Stimulated activated naive CD8-positive, alpha-beta T cell treated with anti-CD3 and anti-CD28 coated beads, Interleukin-15, Interleukin-2, amounts not matched to agents 100 U/mL and 50 U/mL, for 24 hours (primary cell): ENCODE data around the gene GIPC1.

Source experiments
- ATAC-seq: fragments of 150-1000 bp; cut with Tn5 transposase; one replicate; pipeline ENCODE4 v1.10.0; 2021
- DNase-seq: peaks from one replicate; pipeline ENCODE4 v3.0.0; 2021

The GIPC1 gene

GRCh38 chr19:14434543-14435319 lies 61.2 kb downstream of the GIPC1 start:
- peak; percentile 62 for DNase-seq
- ATAC-seq = peak; percentile 83

- DNase-seq (peak; percentile 48), ATAC-seq (peak; percentile 34)
Observed at GRCh38 chr19:14433554-14434501, 62.1 kb downstream of the GIPC1 start.

GRCh38 chr19:14432791-14433553 lies 63.0 kb downstream of the GIPC1 start, which contains the start of gene PKN1:
Gene PKN1 (plus strand): TSS chr19:14433306. CDS start chr19:14433522, 216 bp downstream.
- DNase-seq = peak; percentile 81
- ATAC-seq = peak; percentile 22

GRCh38 chr19:14430712-14431111 lies 65.2 kb downstream of the GIPC1 start:
- DNase-seq (no peak), ATAC-seq (no peak)

- no peak for ATAC-seq
Observed at GRCh38 chr19:14428882-14429416, 67.0 kb downstream of the GIPC1 start.

More at GRCh38 chr19:14428882-14429416, 67.0 kb downstream of the GIPC1 start:
- no peak for DNase-seq
